DMS53 treated with DMSO at 0.1 percent for 48 hours (cell line): ENCODE measurements around the gene PRKCB.
"Not testable (repeated sequence)": the region's sequence is repeated elsewhere in the genome, so short reads cannot be mapped to it uniquely, and the experiment has no call there.

Source experiments
- DNase-seq: peaks from one replicate; lab custom pipeline; 2025; ENCODE audit not compliant: unreplicated experiment; lab: John Stamatoyannopoulos, UW

PRKCB gene

DNA sequence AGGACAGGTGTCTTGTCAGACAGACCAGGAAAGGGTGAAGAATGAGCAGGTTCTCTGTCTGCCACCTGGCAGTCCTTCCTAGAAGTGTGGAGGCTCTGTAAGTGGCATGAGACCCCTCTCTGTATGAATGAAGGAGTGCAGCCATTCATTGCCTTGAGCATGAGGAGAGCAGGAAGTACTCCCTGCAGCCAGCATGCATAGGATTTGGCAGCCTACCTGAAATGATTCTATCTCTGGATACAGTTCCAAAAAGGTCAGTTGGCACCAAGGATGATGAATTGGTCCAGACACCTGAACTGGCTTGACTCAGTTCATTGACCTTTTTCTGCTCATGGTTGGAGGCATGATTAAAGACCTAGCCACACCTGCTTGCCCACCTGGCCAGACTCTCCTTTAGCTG, 163.0 kb downstream of the PRKCB start:
- no peak for DNase-seq

DNA sequence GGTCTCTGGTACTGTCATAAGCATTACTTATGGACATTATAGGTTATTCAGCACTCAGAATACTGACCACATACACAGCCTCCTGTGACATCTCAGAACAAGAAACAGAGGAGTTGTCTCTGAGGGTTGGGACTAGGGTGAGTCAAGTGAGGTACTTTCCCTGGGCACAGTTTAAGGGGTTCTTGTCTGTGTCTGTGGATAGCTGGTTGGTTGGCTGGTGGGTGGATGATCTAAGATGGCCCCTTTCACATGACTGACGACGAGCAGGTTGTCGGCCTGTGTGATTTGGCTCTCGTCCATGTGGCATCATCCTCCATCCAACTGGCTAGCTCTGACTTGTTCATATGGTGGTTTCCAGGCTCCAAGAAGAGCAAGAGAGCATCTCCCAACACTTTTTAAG, 163.9 kb downstream of the PRKCB start:
- no peak for DNase-seq

GRCh38 chr16:24001710-24002109, 165.9 kb downstream of the PRKCB start:
- DNase-seq = no peak

DNA sequence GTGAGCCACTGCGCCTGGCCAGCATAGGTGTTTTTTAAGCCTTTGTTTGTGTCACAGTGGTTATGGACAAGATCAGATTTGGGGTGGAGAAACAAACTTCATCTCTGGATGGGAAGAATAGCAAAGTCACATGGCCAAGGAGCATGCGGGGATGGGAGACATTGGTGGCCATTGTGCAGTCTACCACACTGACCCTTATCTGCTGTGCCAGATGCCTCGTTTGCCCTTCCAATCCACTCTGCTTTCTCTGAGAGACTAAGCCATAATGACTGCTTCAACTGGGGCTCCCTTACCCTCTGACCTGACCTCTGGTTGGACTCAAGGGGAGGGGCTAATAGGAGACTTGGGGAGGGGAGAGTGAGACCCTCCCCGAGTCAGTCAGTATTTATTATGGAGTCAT, 166.8 kb downstream of the PRKCB start:
- DNase-seq = no peak

DNA sequence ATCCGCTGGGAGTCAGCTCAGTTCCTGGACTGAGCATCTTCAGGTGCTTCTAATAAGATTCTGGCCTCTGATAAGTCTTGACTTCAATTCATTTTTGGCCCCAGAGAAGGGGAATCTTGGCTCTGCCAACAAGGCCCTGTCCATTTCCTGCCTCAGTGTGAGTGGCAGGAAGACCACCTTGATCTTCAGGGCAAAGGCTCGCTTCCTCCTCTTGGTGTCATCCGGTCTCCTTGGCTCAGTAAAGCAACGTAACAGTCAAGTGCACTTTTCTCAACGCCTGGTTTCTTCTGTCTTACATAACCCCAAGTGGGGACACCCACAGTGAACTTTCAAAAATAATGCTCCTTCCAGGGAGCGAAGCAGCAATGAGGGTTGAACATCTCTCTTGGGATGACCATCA, 169.8 kb downstream of the PRKCB start:
- no peak for DNase-seq

GRCh38 chr16:24007391-24007790, 171.6 kb downstream of the PRKCB start:
- no peak for DNase-seq

GRCh38 chr16:24007934-24008333, 172.2 kb downstream of the PRKCB start:
- no peak for DNase-seq

DNA sequence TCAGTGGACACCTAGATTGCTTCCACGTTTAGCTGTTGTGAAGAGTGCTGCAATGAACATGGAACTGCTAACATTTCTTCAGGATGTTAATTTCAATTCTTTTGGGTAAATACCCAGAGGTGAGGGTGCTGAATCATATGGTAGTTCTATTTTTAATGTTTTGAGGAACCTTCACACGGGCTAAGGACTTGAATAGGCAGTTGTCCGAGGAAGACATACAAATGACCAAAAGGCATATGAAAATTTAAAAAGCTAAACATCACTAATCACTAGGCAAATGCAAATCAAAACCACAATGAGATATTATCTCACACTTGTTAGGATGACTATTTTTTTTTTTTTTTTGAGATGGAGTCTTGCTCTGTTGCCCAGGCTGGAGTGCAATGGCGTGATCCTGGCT, 173.3 kb downstream of the PRKCB start:
- no peak for DNase-seq

GRCh38 chr16:24009955-24010354, 174.2 kb downstream of the PRKCB start:
- DNase-seq = no peak

GRCh38 chr16:24010440-24011089, 174.8 kb downstream of the PRKCB start:
- no peak for DNase-seq

- no peak for DNase-seq
Observed at GRCh38 chr16:24011237-24011636, 175.5 kb downstream of the PRKCB start.

GRCh38 chr16:24013054-24013636, 177.4 kb downstream of the PRKCB start:
- no peak for DNase-seq

DNA sequence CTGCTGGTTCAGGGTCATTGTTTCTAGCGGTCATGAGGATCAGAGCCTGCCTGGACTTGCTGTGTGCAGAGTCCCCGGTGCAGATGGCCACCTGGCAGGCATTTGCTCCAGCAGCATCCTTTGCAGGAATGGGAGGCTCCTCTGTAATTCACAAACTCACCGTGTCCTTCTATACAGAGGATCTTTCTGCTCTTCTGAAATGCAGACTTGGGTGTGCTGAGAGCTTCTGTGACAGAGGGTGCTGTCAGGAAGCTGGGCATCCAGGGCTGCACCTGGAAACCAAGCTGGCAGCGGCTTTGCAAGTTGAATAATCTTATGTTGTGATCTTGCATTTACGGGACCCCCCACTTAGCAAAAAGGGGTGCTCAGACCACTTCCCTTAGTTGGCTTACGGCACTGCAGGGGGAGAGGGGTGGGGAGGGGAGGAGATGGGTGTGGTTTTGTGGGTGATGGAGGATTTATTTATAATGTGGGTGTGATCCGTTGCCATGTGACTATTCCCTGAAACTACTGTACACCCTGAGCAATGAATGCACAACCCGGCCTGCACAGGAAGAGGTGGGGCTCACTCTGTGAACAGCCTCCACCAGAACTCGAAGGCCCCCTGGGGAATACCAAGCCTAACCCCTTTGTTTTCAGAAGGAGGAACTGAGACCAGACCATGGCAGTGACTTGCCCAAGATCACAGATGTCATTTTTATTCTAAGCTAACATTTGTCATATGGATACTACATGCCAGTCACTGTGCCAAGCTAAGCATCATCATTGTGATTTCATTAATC, 178.3 kb downstream of the PRKCB start:
- no peak for DNase-seq

- not testable (repeated sequence) for DNase-seq
Observed at GRCh38 chr16:24014955-24015354, 179.2 kb downstream of the PRKCB start.

DNA sequence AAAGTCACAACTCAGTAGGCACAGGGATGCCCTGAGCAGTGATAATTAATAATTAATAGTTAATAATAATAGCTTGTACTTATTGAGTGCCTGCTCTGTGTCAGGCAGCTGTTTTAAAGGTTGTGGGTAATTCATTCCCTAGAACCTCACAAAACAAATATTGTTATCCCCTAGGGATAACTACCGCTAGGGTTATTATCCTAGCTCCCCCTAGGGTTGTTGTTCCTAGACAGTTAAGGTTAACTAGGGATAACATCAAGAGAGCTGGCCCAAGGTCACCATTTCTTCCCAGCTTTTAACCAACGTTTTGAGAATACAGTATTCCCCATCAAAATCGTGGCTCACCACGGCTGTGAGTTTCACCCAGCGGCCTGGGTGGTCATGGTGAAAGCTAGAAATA, 180.1 kb downstream of the PRKCB start:
- DNase-seq = no peak

GRCh38 chr16:24018485-24018884, 182.7 kb downstream of the PRKCB start:
- DNase-seq = no peak

DNA sequence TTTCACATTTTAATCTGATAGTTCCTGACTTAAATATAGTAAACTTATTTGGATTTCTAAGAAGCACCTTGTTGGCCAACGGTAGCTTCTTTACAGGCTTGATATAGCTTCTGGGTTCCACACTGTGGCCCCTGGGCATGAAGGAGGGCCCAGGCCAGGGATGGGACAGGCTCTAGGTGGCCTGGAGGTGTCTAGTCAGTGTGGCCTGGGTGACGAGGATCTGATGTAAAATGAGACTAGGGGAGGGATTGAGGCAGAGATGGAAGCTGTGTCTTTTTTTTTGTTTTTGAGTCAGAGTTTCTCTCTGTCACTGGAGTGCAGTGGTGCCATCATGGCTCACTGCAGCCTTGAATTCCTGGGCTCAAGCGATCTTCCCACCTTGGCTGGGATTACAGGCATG, 187.0 kb downstream of the PRKCB start:
- DNase-seq = no peak

- no peak for DNase-seq
Observed at GRCh38 chr16:24023621-24024020, 187.8 kb downstream of the PRKCB start.

GRCh38 chr16:24024971-24025370, 189.2 kb downstream of the PRKCB start:
- no peak for DNase-seq

DNA sequence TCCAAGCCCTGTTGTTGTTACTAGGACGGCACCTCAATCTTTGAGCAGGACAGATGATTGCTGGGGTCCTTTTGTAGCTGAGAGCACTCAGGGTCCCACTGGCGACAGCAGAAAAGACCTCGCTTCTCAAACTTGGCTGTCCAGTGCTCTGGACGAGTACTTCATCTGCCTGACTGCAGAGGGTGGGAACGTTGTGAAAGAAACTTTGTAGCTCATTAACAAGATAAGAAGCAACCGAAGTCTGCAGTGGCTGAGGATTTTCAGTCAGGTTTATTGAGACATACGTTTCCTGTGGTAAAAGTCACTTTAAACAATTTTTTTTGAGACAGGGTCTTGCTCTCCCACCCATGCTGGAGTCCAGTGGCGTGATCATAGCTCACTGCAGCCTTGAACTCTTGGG, 191.7 kb downstream of the PRKCB start:
- DNase-seq = no peak

DNA sequence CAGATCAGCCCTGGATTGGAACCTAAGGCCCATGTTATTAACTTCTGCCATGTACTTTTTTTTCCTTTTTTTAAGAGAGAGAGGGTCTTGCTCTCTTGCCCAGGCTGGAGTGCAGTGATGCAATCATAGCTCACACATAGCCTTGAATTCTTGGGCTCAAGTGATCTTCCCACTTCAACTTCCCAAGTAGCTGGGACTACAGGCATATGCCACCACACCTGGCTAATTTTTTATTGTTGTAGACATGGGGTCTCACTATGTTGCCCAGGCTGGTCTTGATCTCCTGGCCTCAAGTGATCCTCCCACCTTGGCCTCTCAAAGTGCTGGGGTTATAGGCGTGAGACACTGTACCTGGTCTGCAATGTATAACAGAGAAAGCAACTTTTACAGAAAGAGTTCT, 194.1 kb downstream of the PRKCB start:
- DNase-seq = not testable (repeated sequence)

GRCh38 chr16:24035127-24035842, 199.5 kb downstream of the PRKCB start:
- DNase-seq = no peak
